Gastrocnemius medialis (tissue), 4 donors: Measurements from ENCODE around the gene DYSF.

Experiments used
- POLR2A ChIP-seq, 2 donors: fragments of 450-650 bp; IDR thresholded peaks; one replicate each; pipeline ENCODE4 v1.6.1; 2017; ENCODE audit warnings: antibody characterized with exemption in 2 of 2, mild to moderate bottlenecking in 2 of 2, moderate library complexity in 2 of 2
- TF ChIP-seq, protein P1 (sequence below), 5 experiments: fragments of 450-650 bp in 3 of 5; fragments of 200-600 bp in 2 of 5; sonication (generic) in 2 of 5; IDR thresholded peaks in 4 of 5; conservative IDR thresholded peaks in 1 of 5; 1 replicate in 4 of 5; 2 replicates in 1 of 5; pipeline ENCODE4 v1.5.1; 2016 to 2019; ENCODE audit warnings: antibody characterized with exemption in 5 of 5, mild to moderate bottlenecking in 3 of 5, moderate library complexity in 3 of 5

- TF ChIP-seq, protein P1, sequence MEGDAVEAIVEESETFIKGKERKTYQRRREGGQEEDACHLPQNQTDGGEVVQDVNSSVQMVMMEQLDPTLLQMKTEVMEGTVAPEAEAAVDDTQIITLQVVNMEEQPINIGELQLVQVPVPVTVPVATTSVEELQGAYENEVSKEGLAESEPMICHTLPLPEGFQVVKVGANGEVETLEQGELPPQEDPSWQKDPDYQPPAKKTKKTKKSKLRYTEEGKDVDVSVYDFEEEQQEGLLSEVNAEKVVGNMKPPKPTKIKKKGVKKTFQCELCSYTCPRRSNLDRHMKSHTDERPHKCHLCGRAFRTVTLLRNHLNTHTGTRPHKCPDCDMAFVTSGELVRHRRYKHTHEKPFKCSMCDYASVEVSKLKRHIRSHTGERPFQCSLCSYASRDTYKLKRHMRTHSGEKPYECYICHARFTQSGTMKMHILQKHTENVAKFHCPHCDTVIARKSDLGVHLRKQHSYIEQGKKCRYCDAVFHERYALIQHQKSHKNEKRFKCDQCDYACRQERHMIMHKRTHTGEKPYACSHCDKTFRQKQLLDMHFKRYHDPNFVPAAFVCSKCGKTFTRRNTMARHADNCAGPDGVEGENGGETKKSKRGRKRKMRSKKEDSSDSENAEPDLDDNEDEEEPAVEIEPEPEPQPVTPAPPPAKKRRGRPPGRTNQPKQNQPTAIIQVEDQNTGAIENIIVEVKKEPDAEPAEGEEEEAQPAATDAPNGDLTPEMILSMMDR (IDR thresholded peaks at IDR 0.05 in 4 of 5, conservative IDR thresholded peaks at IDR 0.05 in 1 of 5): no peak
- no peak for TF ChIP-seq POLR2A (IDR thresholded peaks at IDR 0.05)
Observed at GRCh38 chr2:71476495-71476894, 23.1 kb downstream of the DYSF start.
